Peyer's patch (tissue), 4 donors: Measurements from ENCODE around the gene SASH3. TPM values are rescaled to one million over a fixed set of nuclear protein-coding genes. Genes with fewer than 3 reads are reported as not detected.

Experiments
- DNase-seq, 3 donors: peaks; one replicate each; pipeline ENCODE4 v3.0.0-alpha.2; 2017 to 2019
- H3K27ac ChIP-seq, 4 donors: fragments of 200-600 bp; sonication (generic); one replicate each; pipeline ENCODE4 v1.5.1; 2016 to 2019
- H3K27me3 ChIP-seq, 2 donors: fragments of 200-600 bp; sonication (generic); one replicate each; pipeline ENCODE4 v1.5.1; 2019
- H3K36me3 ChIP-seq, 3 donors: fragments of 200-600 bp; sonication (generic); one replicate each; pipeline ENCODE4 v1.5.1; 2016 to 2019
- H3K4me1 ChIP-seq, 4 donors: fragments of 200-600 bp; sonication (generic); one replicate each; pipeline ENCODE4 v1.5.1; 2016 to 2019
- H3K4me3 ChIP-seq, 4 donors: fragments of 200-600 bp; sonication (generic); 1 replicate in 3 of 4; 2 replicates in 1 of 4; pipeline ENCODE4 v1.5.1; 2016 to 2019; ENCODE audit warnings: mild to moderate bottlenecking in 1 of 4
- H3K9me3 ChIP-seq, 4 donors: fragments of 200-600 bp; sonication (generic); one replicate each; pipeline ENCODE4 v1.5.1; 2016 to 2019; ENCODE audit warnings: mild to moderate bottlenecking in 1 of 4
- CTCF ChIP-seq, 6 experiments: fragments of 450-650 bp in 4 of 6; fragments of 200-600 bp in 2 of 6; sonication (generic) in 1 of 6; IDR thresholded peaks; one replicate each; pipeline ENCODE4 v1.5.1; 2017 to 2019; ENCODE audit warnings: antibody characterized with exemption in 6 of 6, mild to moderate bottlenecking in 3 of 6, moderate library complexity in 1 of 6
- POLR2A ChIP-seq, 2 donors: fragments of 450-650 bp; IDR thresholded peaks; one replicate each; pipeline ENCODE4 v1.5.1; 2017; ENCODE audit warnings: antibody characterized with exemption in 2 of 2, mild to moderate bottlenecking in 2 of 2, moderate library complexity in 2 of 2
- total RNA-seq, 4 donors: library from RNA; depleted of rRNA; stranded (reverse); fragments of >200 nt; gene quantifications; one replicate each; pipeline ENCODE4 v1.1.0, GENCODE V29; 2016

SASH3 gene
- total RNA-seq, 4 donors from 2014 or later, result 2.2 to 45.4 (median 7.7) TPM

GRCh38 chrX:129833153-129833990, 53.6 kb downstream of the SASH3 start:
- no peak overlapping the region for H3K4me3 ChIP-seq
- no peak for TF ChIP-seq POLR2A (IDR thresholded peaks at IDR 0.05)
- no peak for TF ChIP-seq CTCF (IDR thresholded peaks at IDR 0.05)
- no peaks in the 10 kb centered on the region for H3K9me3 ChIP-seq
- no peak for DNase-seq
- H3K4me1 ChIP-seq, result no peaks in the 10 kb centered on the region
- no peaks in the 10 kb centered on the region for H3K36me3 ChIP-seq
- H3K27me3 ChIP-seq, result no peaks in the 10 kb centered on the region
- no peak overlapping the region for H3K27ac ChIP-seq

- no peak for TF ChIP-seq CTCF (IDR thresholded peaks at IDR 0.05)
- TF ChIP-seq POLR2A (IDR thresholded peaks at IDR 0.05), result no peak
- H3K27me3 ChIP-seq, result no peaks in the 10 kb centered on the region
- no peak overlapping the region for H3K4me3 ChIP-seq
- DNase-seq, result no peak
- no peak overlapping the region for H3K27ac ChIP-seq
- no peaks in the 10 kb centered on the region for H3K9me3 ChIP-seq
- no peaks in the 10 kb centered on the region for H3K36me3 ChIP-seq
- H3K4me1 ChIP-seq, result no peaks in the 10 kb centered on the region
Observed at GRCh38 chrX:129836827-129837226, 57.1 kb downstream of the SASH3 start.

- H3K9me3 ChIP-seq, result no peaks in the 10 kb centered on the region
- no peak overlapping the region for H3K27ac ChIP-seq
- no peak for TF ChIP-seq POLR2A (IDR thresholded peaks at IDR 0.05)
- no peak for TF ChIP-seq CTCF (IDR thresholded peaks at IDR 0.05)
- peak overlapping the region in 2 of 4 donors; percentile 16 to 31 for H3K4me3 ChIP-seq
- no peaks in the 10 kb centered on the region for H3K4me1 ChIP-seq
- H3K36me3 ChIP-seq, result no peaks in the 10 kb centered on the region
- DNase-seq, result no peak
- no peaks in the 10 kb centered on the region for H3K27me3 ChIP-seq
Observed at GRCh38 chrX:129840344-129840743, 60.6 kb downstream of the SASH3 start.

GRCh38 chrX:129842510-129843208, 62.9 kb downstream of the SASH3 start:
- H3K36me3 ChIP-seq, result no peaks in the 10 kb centered on the region
- TF ChIP-seq CTCF (IDR thresholded peaks at IDR 0.05), result no peak
- TF ChIP-seq POLR2A (IDR thresholded peaks at IDR 0.05), result no peak
- no peaks in the 10 kb centered on the region for H3K27me3 ChIP-seq
- no peaks in the 10 kb centered on the region for H3K9me3 ChIP-seq
- peak in 2 of 3 donors; percentile 66 to 67 for DNase-seq
- peak overlapping the region; percentile 74 to 91 (median 86) for H3K27ac ChIP-seq
- no peaks in the 10 kb centered on the region for H3K4me1 ChIP-seq
- H3K4me3 ChIP-seq, result peak overlapping the region; percentile 57 to 93 (median 74)

- H3K36me3 ChIP-seq, result no peaks in the 10 kb centered on the region
- peak overlapping the region; percentile 57 to 93 (median 74) for H3K4me3 ChIP-seq
- TF ChIP-seq POLR2A (IDR thresholded peaks at IDR 0.05) (no peak), CTCF (IDR thresholded peaks at IDR 0.05) (no peak)
Observed at GRCh38 chrX:129843209-129843458, 63.4 kb downstream of the SASH3 start.

More at GRCh38 chrX:129843209-129843458, 63.4 kb downstream of the SASH3 start:
- Histone ChIP-seq H3K9me3 (no peaks in the 10 kb centered on the region), H3K4me1 (no peaks in the 10 kb centered on the region), H3K27me3 (no peaks in the 10 kb centered on the region), H3K27ac (peak overlapping the region; percentile 74 to 91 (median 86))
- peak in 1 of 3 donors; percentile 70 for DNase-seq
